ACC112 (cell line): Measurements from ENCODE around the gene CYP46A1.

ENCODE experiments used
- H2AFZ ChIP-seq: fragments of 200-600 bp; sonication (generic); one replicate; pipeline ENCODE4 v1.6.0; 2017; ENCODE audit warnings: antibody characterized with exemption, low read length; ENCODE audit not compliant: unreplicated experiment
- H3K27ac ChIP-seq: fragments of 200-600 bp; sonication (generic); 2 replicates; pipeline ENCODE4 v1.5.1; 2014; ENCODE audit warnings: low read depth, mild to moderate bottlenecking, antibody characterized with exemption, low read length, moderate library complexity
- H3K27me3 ChIP-seq: fragments of 200-600 bp; sonication (generic); 2 replicates; pipeline ENCODE4 v1.6.1; 2014; ENCODE audit warnings: mild to moderate bottlenecking, antibody characterized with exemption, low read length, moderate library complexity, mixed read lengths; ENCODE audit not compliant: insufficient read depth
- H3K36me3 ChIP-seq: fragments of 200-600 bp; sonication (generic); 2 replicates; pipeline ENCODE4 v1.6.1; 2016; ENCODE audit warnings: mild to moderate bottlenecking, antibody characterized with exemption, low read length, moderate library complexity, mixed read lengths; ENCODE audit not compliant: insufficient read depth
- H3K4me1 ChIP-seq: fragments of 200-600 bp; sonication (generic); one replicate; pipeline ENCODE4 v1.6.1; 2016; ENCODE audit warnings: low read length, mixed read lengths; ENCODE audit not compliant: insufficient read depth, unreplicated experiment, control insufficient read depth
- H3K4me3 ChIP-seq: fragments of 200-600 bp; sonication (generic); 2 replicates; pipeline ENCODE4 v1.5.1; 2014; ENCODE audit warnings: mild to moderate bottlenecking, low read depth, low read length
- H3K79me2 ChIP-seq: fragments of 200-600 bp; sonication (generic); one replicate; pipeline ENCODE4 v1.6.0; 2016; ENCODE audit warnings: low read length; ENCODE audit not compliant: control insufficient read depth, unreplicated experiment, insufficient read depth

The CYP46A1 gene

GRCh38 chr14:99731547-99732435 is 47.7 kb downstream of the CYP46A1 start:
- Histone ChIP-seq H3K4me3 (no peak overlapping the region), H3K36me3 (no peaks in the 10 kb centered on the region), H3K27ac (no peak overlapping the region), H2AFZ (no peak overlapping the region), H3K79me2 (no peaks in the 10 kb centered on the region), H3K27me3 (no peaks in the 10 kb centered on the region), H3K4me1 (peaks cover 1% of the 10 kb centered on the region)

GRCh38 chr14:99732436-99733210 is 48.5 kb downstream of the CYP46A1 start:
- H2AFZ ChIP-seq = no peak overlapping the region
- H3K4me1 ChIP-seq = peaks cover 7% of the 10 kb centered on the region
- no peak overlapping the region for H3K27ac ChIP-seq
- no peaks in the 10 kb centered on the region for H3K79me2 ChIP-seq
- H3K36me3 ChIP-seq = no peaks in the 10 kb centered on the region
- no peaks in the 10 kb centered on the region for H3K27me3 ChIP-seq
- no peak overlapping the region for H3K4me3 ChIP-seq

- Histone ChIP-seq H3K36me3 (no peaks in the 10 kb centered on the region), H2AFZ (no peak overlapping the region), H3K4me1 (peaks cover 7% of the 10 kb centered on the region), H3K4me3 (no peak overlapping the region), H3K79me2 (no peaks in the 10 kb centered on the region), H3K27me3 (no peaks in the 10 kb centered on the region), H3K27ac (no peak overlapping the region)
These were observed 49.1 kb downstream of the CYP46A1 start for GRCh38 chr14:99733211-99733539.

- Histone ChIP-seq H2AFZ (no peak overlapping the region), H3K36me3 (no peaks in the 10 kb centered on the region), H3K27me3 (no peaks in the 10 kb centered on the region), H3K79me2 (no peaks in the 10 kb centered on the region), H3K4me1 (peaks cover 7% of the 10 kb centered on the region), H3K4me3 (no peak overlapping the region), H3K27ac (no peak overlapping the region)
These were observed 49.7 kb downstream of the CYP46A1 start for GRCh38 chr14:99733540-99734405.

- Histone ChIP-seq H3K36me3 (no peaks in the 10 kb centered on the region), H3K27me3 (no peaks in the 10 kb centered on the region), H2AFZ (no peak overlapping the region), H3K79me2 (no peaks in the 10 kb centered on the region), H3K4me1 (peaks cover 7% of the 10 kb centered on the region), H3K4me3 (no peak overlapping the region), H3K27ac (no peak overlapping the region)
These were observed 50.4 kb downstream of the CYP46A1 start for GRCh38 chr14:99734406-99735051.

- H3K4me1 ChIP-seq = peaks cover 7% of the 10 kb centered on the region
- H3K79me2 ChIP-seq = no peaks in the 10 kb centered on the region
- no peaks in the 10 kb centered on the region for H3K27me3 ChIP-seq
- no peak overlapping the region for H3K27ac ChIP-seq
- no peak overlapping the region for H2AFZ ChIP-seq
- no peaks in the 10 kb centered on the region for H3K36me3 ChIP-seq
- no peak overlapping the region for H3K4me3 ChIP-seq
These were observed 51.4 kb downstream of the CYP46A1 start for GRCh38 chr14:99735189-99736135.

- H2AFZ ChIP-seq = peak overlapping the region; percentile 90
- H3K27ac ChIP-seq = no peak overlapping the region
- H3K27me3 ChIP-seq = no peaks in the 10 kb centered on the region
- peak overlapping the region; percentile 82 for H3K4me3 ChIP-seq
- no peaks in the 10 kb centered on the region for H3K79me2 ChIP-seq
- H3K36me3 ChIP-seq = no peaks in the 10 kb centered on the region
- H3K4me1 ChIP-seq = peaks cover 7% of the 10 kb centered on the region
These were observed 52.7 kb downstream of the CYP46A1 start for GRCh38 chr14:99736603-99737371.

- Histone ChIP-seq H3K79me2 (no peaks in the 10 kb centered on the region), H3K4me3 (peak overlapping the region; percentile 82), H3K27ac (no peak overlapping the region), H3K4me1 (peaks cover 7% of the 10 kb centered on the region), H3K36me3 (no peaks in the 10 kb centered on the region), H2AFZ (peak overlapping the region; percentile 90), H3K27me3 (no peaks in the 10 kb centered on the region)
These were observed 53.4 kb downstream of the CYP46A1 start for GRCh38 chr14:99737451-99737951.
